ENCODE measurements around the gene CSNK2A2. TPM values are rescaled to one million over a fixed set of nuclear protein-coding genes. Genes with fewer than 3 reads are reported as not detected.

Gene CSNK2A2
- polyA plus RNA-seq, 3 donors from 2014 or later, result 3.8 to 13.4 (median 11.2) TPM

DNA sequence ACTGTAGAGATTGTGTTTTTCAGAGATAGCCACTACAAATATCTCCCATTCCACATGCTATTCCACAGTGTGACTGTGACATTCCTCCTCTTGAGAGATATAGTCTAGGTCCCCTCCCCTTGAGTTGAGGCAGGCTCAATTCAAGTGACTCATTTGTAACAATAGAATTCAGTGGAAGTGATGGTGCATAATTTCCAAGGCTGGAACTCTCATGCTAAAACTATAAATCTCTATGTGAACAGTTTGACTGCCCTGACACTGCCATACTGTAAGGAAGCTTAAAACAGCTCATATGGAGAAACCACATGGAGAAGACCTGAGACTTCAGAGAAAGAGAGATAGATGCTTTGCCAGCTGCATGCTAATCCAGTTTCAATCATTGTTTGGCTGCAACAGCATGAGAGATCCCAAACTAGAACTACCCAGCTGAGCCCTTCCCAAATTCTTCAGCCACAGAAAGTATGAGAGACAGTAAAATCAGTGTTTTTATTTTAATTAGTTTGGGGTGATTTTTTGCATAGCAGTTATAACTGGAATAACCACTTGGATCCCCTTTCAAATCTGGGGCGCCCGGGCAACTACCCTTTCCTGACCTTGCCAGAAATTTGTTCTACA is 19.5 kb upstream of the CSNK2A2 start:
- H3K27ac Mint-ChIP-seq, result no peak overlapping the region
- peaks cover 0 to 4% (median 0%) of the 10 kb centered on the region in 6 donors for H3K9me3 Mint-ChIP-seq
- peaks cover 0 to 4% (median 0%) of the 10 kb centered on the region in 3 donors for H3K36me3 Mint-ChIP-seq
- peaks cover 0 to 16% (median 12%) of the 10 kb centered on the region in 3 donors for H3K27me3 Mint-ChIP-seq (ENCODE audit: low read depth in 3 of 3)
- no peaks in the 10 kb centered on the region for H3K4me1 Mint-ChIP-seq
- no peak for DNase-seq
- H3K4me3 Mint-ChIP-seq, result no peak overlapping the region

GRCh38 chr16:58212824-58213655 is 15.1 kb upstream of the CSNK2A2 start:
- Mint-ChIP-seq H3K36me3 (no peaks in the 10 kb centered on the region), H3K4me3 (no peak overlapping the region), H3K9me3 (no peaks in the 10 kb centered on the region), H3K4me1 (peaks cover 0 to 10% of the 10 kb centered on the region in 2 donors), H3K27me3 (ENCODE audit: low read depth in 3 of 3) (peaks cover 7 to 14% (median 9%) of the 10 kb centered on the region in 3 donors), H3K27ac (no peak overlapping the region)
- no peak for DNase-seq

DNA sequence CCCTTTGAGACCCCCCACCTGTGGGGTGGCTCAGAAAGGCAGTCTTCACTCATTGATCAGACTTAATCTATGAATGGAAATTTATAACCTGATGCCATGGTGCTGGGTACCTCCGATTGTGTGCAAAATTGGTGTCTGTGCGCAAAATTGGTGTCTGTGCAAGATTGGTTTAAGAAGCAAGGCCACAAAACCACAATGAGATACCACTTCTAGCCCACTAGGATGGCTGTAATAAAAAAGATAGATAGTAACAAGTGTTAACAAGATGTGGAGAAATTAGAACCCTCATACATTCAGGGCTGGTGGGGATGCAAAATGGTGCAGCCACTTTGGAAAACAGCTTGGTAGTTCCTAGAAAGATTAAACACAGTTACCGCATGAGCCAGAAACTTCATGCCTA is 13.9 kb upstream of the CSNK2A2 start:
- H3K27ac Mint-ChIP-seq, result no peak overlapping the region
- no peaks in the 10 kb centered on the region for H3K9me3 Mint-ChIP-seq
- no peaks in the 10 kb centered on the region for H3K36me3 Mint-ChIP-seq
- H3K27me3 Mint-ChIP-seq (ENCODE audit: low read depth in 3 of 3), result peaks cover 7 to 8% (median 7%) of the 10 kb centered on the region in 3 donors
- DNase-seq, result no peak
- H3K4me1 Mint-ChIP-seq, result peaks cover 0 to 10% of the 10 kb centered on the region in 2 donors
- no peak overlapping the region for H3K4me3 Mint-ChIP-seq

DNA sequence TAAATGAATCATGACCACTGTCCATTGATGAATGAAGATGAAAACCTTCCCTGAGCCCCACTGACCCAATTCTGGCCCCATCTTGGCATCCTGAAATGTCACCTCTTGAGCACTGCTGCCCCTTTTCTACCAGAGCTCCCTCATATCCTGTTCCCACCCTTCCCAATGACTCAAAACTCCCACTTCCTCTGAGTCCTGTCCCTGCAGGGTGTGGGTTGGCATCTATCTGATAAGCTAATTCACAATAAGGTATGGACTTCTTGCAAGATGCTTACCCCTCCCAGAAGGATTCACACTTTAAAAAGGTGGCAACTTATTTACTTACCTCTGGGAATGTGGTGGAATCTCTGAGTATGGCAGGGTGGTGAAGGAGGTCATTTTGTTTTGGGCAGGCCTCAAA is 13.3 kb upstream of the CSNK2A2 start:
- Mint-ChIP-seq H3K9me3 (no peaks in the 10 kb centered on the region), H3K27ac (no peak overlapping the region), H3K4me3 (no peak overlapping the region), H3K27me3 (ENCODE audit: low read depth in 3 of 3) (peaks cover 7 to 8% (median 7%) of the 10 kb centered on the region in 3 donors), H3K36me3 (no peaks in the 10 kb centered on the region), H3K4me1 (peaks cover 0 to 10% of the 10 kb centered on the region in 2 donors)
- DNase-seq, result no peak

DNA sequence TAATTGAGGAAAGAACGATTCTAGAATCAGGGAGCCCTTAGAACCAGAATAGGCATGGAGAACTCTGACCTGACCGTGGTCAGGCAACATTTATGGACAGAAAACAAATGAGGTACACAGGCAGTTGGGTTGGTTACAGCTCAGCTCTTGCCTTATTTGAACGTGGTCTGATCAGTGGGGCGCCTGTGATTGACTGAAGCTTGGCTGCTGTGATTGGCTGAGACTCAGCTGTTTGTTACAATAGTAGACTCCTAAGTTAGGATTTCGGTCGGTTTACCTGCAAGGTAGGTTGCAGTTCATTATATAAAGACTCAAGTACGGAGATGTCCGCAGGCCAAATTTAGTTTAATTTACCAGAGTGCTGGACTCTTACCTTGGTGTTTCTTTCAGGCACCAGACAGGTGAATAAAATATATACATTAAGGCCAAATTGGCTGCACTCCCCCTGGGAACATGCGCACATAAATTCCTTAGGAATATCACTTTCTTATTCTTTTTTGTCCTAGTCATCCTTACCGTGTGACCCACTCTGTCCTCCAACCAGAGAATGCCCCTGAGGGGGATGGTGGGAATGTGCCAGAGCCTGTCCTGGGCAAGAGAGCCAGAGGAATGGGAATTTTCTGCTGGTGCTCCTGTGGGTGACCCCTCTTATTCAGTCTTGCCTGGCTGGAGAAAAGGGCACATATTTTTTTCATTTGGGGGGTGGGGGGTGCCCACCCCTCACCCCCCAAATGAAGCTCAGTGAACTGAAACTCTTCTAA is 7.5 kb upstream of the CSNK2A2 start:
- H3K36me3 Mint-ChIP-seq, result no peaks in the 10 kb centered on the region
- H3K27ac Mint-ChIP-seq, result no peak overlapping the region
- no peaks in the 10 kb centered on the region for H3K9me3 Mint-ChIP-seq

GRCh38 chr16:58201163-58201562 is 3.3 kb upstream of the CSNK2A2 start:
- Mint-ChIP-seq H3K4me1 (peaks cover 12% of the 10 kb centered on the region in 2 donors), H3K4me3 (no peak overlapping the region), H3K36me3 (no peaks in the 10 kb centered on the region), H3K27ac (no peak overlapping the region), H3K9me3 (no peaks in the 10 kb centered on the region), H3K27me3 (ENCODE audit: low read depth in 3 of 3) (peaks cover 8 to 12% (median 11%) of the 10 kb centered on the region in 3 donors)
- no peak for DNase-seq

More for the DNA sequence above, 7.5 kb upstream of the CSNK2A2 start:
- Mint-ChIP-seq H3K4me1 (no peaks in the 10 kb centered on the region), H3K4me3 (no peak overlapping the region), H3K27me3 (ENCODE audit: low read depth in 3 of 3) (peaks cover 3 to 10% (median 9%) of the 10 kb centered on the region in 3 donors)
- no peak for DNase-seq

GRCh38 chr16:58200004-58200797 is 2.3 kb upstream of the CSNK2A2 start:
- Mint-ChIP-seq H3K4me3 (peak overlapping the region; percentile 1 to 86 (median 79)), H3K9me3 (no peaks in the 10 kb centered on the region), H3K27me3 (ENCODE audit: low read depth in 3 of 3) (peaks cover 8 to 12% (median 9%) of the 10 kb centered on the region in 3 donors), H3K36me3 (peaks cover 0 to 3% (median 0%) of the 10 kb centered on the region in 3 donors), H3K27ac (no peak overlapping the region), H3K4me1 (peaks cover 20 to 22% of the 10 kb centered on the region in 2 donors)
- DNase-seq, result no peak

GRCh38 chr16:58198803-58199411 is 1.0 kb upstream of the CSNK2A2 start:
- H3K36me3 Mint-ChIP-seq, result peaks cover 0 to 3% (median 0%) of the 10 kb centered on the region in 3 donors
- peaks cover 4 to 12% (median 8%) of the 10 kb centered on the region in 3 donors for H3K27me3 Mint-ChIP-seq (ENCODE audit: low read depth in 3 of 3)
- H3K9me3 Mint-ChIP-seq, result no peaks in the 10 kb centered on the region
- peak overlapping the region; percentile 71 to 86 (median 84) for H3K4me3 Mint-ChIP-seq
- H3K4me1 Mint-ChIP-seq, result peaks cover 23 to 35% of the 10 kb centered on the region in 2 donors
- H3K27ac Mint-ChIP-seq, result peak overlapping the region in 4 of 6 donors; percentile 34 to 86 (median 66)
- no peak for DNase-seq

- peak in 2 of 3 donors; percentile 5 to 10 for DNase-seq
- Mint-ChIP-seq H3K4me1 (peaks cover 30 to 49% of the 10 kb centered on the region in 2 donors), H3K36me3 (peaks cover 0 to 4% (median 0%) of the 10 kb centered on the region in 3 donors), H3K9me3 (peaks cover 0 to 1% (median 0%) of the 10 kb centered on the region in 6 donors), H3K27me3 (ENCODE audit: low read depth in 3 of 3) (peaks cover 3 to 12% (median 5%) of the 10 kb centered on the region in 3 donors), H3K27ac (peak overlapping the region; percentile 60 to 80 (median 69)), H3K4me3 (peak overlapping the region; percentile 77 to 91 (median 87))
Observed at GRCh38 chr16:58197314-58198012, 443 bp downstream of the CSNK2A2 start.

DNA sequence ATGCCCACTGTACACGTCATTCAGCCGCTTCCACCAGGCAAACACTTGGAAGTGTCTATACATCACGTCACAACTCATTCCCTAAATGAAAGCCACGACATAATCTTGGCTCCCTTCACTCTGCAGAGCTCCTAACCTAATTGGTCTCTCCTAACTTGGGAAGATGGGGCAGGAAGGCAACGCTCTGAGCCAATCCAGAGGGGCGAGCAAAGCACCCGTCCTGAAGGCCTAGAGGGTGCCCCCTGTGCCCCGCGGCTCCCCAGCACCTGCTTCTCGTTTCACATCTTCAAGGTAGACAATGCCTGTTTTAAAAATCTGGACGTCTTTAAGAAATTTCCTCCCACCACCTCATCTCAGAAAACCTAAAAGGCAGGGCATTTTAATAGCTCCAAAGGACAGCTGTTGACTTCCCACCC is 1.0 kb downstream of the CSNK2A2 start:
- no peak for DNase-seq
- peaks cover 0 to 7% (median 1%) of the 10 kb centered on the region in 3 donors for H3K36me3 Mint-ChIP-seq

GRCh38 chr16:58195771-58196170 is 2.1 kb downstream of the CSNK2A2 start:
- peaks cover 3 to 14% (median 9%) of the 10 kb centered on the region in 3 donors for H3K36me3 Mint-ChIP-seq
- DNase-seq, result no peak
- H3K9me3 Mint-ChIP-seq, result peaks cover 0 to 1% (median 0%) of the 10 kb centered on the region in 6 donors
- peak overlapping the region; percentile 77 to 91 (median 87) for H3K4me3 Mint-ChIP-seq
- peak overlapping the region in 4 of 6 donors; percentile 61 to 87 (median 73) for H3K27ac Mint-ChIP-seq
- H3K27me3 Mint-ChIP-seq (ENCODE audit: low read depth in 3 of 3), result peaks cover 3 to 5% (median 3%) of the 10 kb centered on the region in 3 donors
- peaks cover 39 to 65% of the 10 kb centered on the region in 2 donors for H3K4me1 Mint-ChIP-seq

More for the DNA sequence above, 1.0 kb downstream of the CSNK2A2 start:
- Mint-ChIP-seq H3K27me3 (ENCODE audit: low read depth in 3 of 3) (peaks cover 3 to 10% (median 5%) of the 10 kb centered on the region in 3 donors), H3K27ac (peak overlapping the region; percentile 60 to 80 (median 69)), H3K4me1 (peaks cover 35 to 55% of the 10 kb centered on the region in 2 donors), H3K4me3 (peak overlapping the region; percentile 77 to 91 (median 87)), H3K9me3 (peaks cover 0 to 1% (median 0%) of the 10 kb centered on the region in 6 donors)

DNA sequence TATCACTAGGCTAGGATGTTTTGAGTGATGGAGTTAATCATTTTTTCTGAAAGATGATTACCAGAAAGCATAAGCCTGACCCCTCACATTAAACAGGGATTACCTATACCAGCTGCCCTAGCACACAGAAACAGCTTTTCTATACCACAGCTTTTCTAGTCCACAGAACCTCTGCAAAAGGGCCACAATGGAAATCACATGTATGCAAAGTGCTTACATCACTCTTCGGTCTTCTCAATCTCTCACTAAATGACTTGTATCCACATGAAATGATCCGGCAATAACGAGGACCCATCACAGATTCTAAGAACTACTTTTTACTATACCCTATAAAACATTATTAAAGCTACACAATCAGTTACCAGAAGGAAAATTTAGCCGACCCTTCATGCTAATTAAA is 2.6 kb downstream of the CSNK2A2 start:
- Mint-ChIP-seq H3K27ac (no peak overlapping the region), H3K9me3 (peaks cover 0 to 1% (median 0%) of the 10 kb centered on the region in 6 donors), H3K4me3 (peak overlapping the region in 1 of 5 donors; percentile 2), H3K4me1 (peaks cover 39 to 70% of the 10 kb centered on the region in 2 donors), H3K27me3 (ENCODE audit: low read depth in 3 of 3) (peaks cover 3 to 5% (median 3%) of the 10 kb centered on the region in 3 donors), H3K36me3 (peaks cover 4 to 15% (median 11%) of the 10 kb centered on the region in 3 donors)
- DNase-seq, result no peak
